ENCODE measurements around the gene TCP11X1.
"Not testable (repeated sequence)": the region's sequence is repeated elsewhere in the genome, so short reads cannot be mapped to it uniquely, and the experiment has no call there.

GRCh38 chrX:102216497-102216896 is 1.4 kb downstream of the TCP11X1 start:
- not testable (repeated sequence) for TF ChIP-seq EZH2phosphoT487 (IDR thresholded peaks at IDR 0.05; ENCODE audit: low read length); CTCF (IDR thresholded peaks at IDR 0.05; ENCODE audit: low read length); EZH2 (optimal IDR thresholded peaks at IDR 0.05; ENCODE audit: low read depth, low read length)

All from MM.1S (cell line).